ENCODE measurements around the gene COL16A1. TPM values are rescaled to one million over a fixed set of nuclear protein-coding genes. Genes with fewer than 3 reads are reported as not detected.

Gene COL16A1
- total and polyA plus RNA-seq, 2 of the 4 experiments (the other 2 are of a cell fraction): 34.2 to 62.8 TPM

GRCh38 chr1:31733389-31734219, 29.8 kb upstream of the COL16A1 start (continued):
- TF ChIP-seq MAZ (IDR thresholded peaks at IDR 0.05; ENCODE audit: borderline replicate concordance, low read depth, low read length): no peak

GRCh38 chr1:31732751-31733289, 29.0 kb upstream of the COL16A1 start:
- no peak overlapping the region for H2AK9ac ChIP-seq (replicated peaks; ENCODE audit: low read depth, low read length, poor library complexity)
- H3K14ac ChIP-seq (replicated peaks; ENCODE audit: low read depth, low read length): no peak overlapping the region
- in situ Hi-C loops (cut with MboI; ENCODE audit: low sequenced_read_pairs) (no loop called here), intact Hi-C loops (cut with micrococcal nuclease) (no loop called here), dilution Hi-C loops (cut with HindIII; ENCODE audit: low sequenced_read_pairs, unreplicated experiment) (no loop called here)
- no peak overlapping the region for H4K5ac ChIP-seq (ENCODE audit: low read depth, low read length)
- H2BK120ac ChIP-seq (ENCODE audit: low read depth, low read length): no peak overlapping the region
- H3K18ac ChIP-seq (ENCODE audit: low read depth, low read length): no peak overlapping the region
- H4K91ac ChIP-seq (ENCODE audit: insufficient read depth, low read depth, low read length): no peak overlapping the region
- no peak overlapping the region for H3K4me2 ChIP-seq (ENCODE audit: low read depth, low read length)
- H2AFZ ChIP-seq (replicated peaks; ENCODE audit: low read length, poor library complexity): no peak overlapping the region
- H3K79me1 ChIP-seq (ENCODE audit: low read depth in 1 of 2, low read length in 2 of 2): no peaks in the 10 kb centered on the region
- WGBS, 2 experiments (ENCODE audit: extremely low coverage in 2 of 2, insufficient read length in 1 of 2): 88% methylated on average over 10 of the region's 18 CpGs; no CpG with 5 or more reads in 1 of the 2 experiments
- no peak overlapping the region for H2BK5ac ChIP-seq (ENCODE audit: low read depth, low read length, poor library complexity, severe bottlenecking)
- H3K9ac ChIP-seq (ENCODE audit: low read depth, low read length): no peak overlapping the region
- H3K4me3 ChIP-seq (ENCODE audit: insufficient read depth, low read depth, low read length): no peak overlapping the region
- ChIA-PET CTCF (no interaction called here), POLR2A (ENCODE audit: unreplicated experiment) (no interaction called here)
- H3K36me3 ChIP-seq (ENCODE audit: control insufficient read depth, insufficient read depth, low read length): peaks cover 6% of the 10 kb centered on the region; the same call in 1 of the 2 replicates
- DNase-seq (no peak), ATAC-seq (ENCODE audit: low read depth) (no peak)
- H3K27ac ChIP-seq (ENCODE audit: insufficient read depth, low read length): no peak overlapping the region
- H3K27me3 ChIP-seq (ENCODE audit: control insufficient read depth, insufficient read depth, low read length): no peaks in the 10 kb centered on the region
- no peaks in the 10 kb centered on the region for H4K20me1 ChIP-seq (ENCODE audit: insufficient read depth, low read length)
- H3K4ac ChIP-seq (ENCODE audit: low read depth, low read length): no peak overlapping the region
- no peak overlapping the region for H2AK5ac ChIP-seq (ENCODE audit: low read depth, low read length)
- no peaks in the 10 kb centered on the region; the same call in 1 of the 2 replicates for H3K9me1 ChIP-seq (ENCODE audit: insufficient read depth, low read length)
- H3K9me3 ChIP-seq (ENCODE audit: control insufficient read depth, insufficient read depth, low read length): no peaks in the 10 kb centered on the region
- no peak overlapping the region for H2BK15ac ChIP-seq (ENCODE audit: low read depth, low read length)
- no peak overlapping the region for H3K23ac ChIP-seq (ENCODE audit: low read depth, low read length)
- no peak overlapping the region for H2BK20ac ChIP-seq (ENCODE audit: low read depth, low read length)
- H3K4me1 ChIP-seq (ENCODE audit: control insufficient read depth, insufficient read depth, low read length): no peaks in the 10 kb centered on the region
- H3K56ac ChIP-seq (ENCODE audit: extremely low read depth, insufficient read depth, low read length): no peak overlapping the region
- BruUV-seq (replicated peaks): no TSS peak
- no peak overlapping the region for H4K8ac ChIP-seq (ENCODE audit: low read depth in 2 of 2, low read length in 2 of 2)
- TF ChIP-seq ELK1 (IDR thresholded peaks at IDR 0.05; ENCODE audit: borderline replicate concordance, low read depth, low read length): no peak
- TF ChIP-seq SMC3 (IDR thresholded peaks at IDR 0.05; ENCODE audit: low read depth, low read length): no peak
- no peak for TF ChIP-seq RFX5 (IDR thresholded peaks at IDR 0.05; ENCODE audit: low read depth, low read length)
- TF ChIP-seq USF2 (IDR thresholded peaks at IDR 0.05; ENCODE audit: low read depth, low read length): no peak
- no peak for TF ChIP-seq MAZ (IDR thresholded peaks at IDR 0.05; ENCODE audit: borderline replicate concordance, low read depth, low read length)
- TF ChIP-seq MAFK (IDR thresholded peaks at IDR 0.05; ENCODE audit: low read depth, low read length): no peak
- TF ChIP-seq CTCF (conservative IDR thresholded peaks at IDR 0.05; ENCODE audit: low read depth, low read length): no peak
- no peak for TF ChIP-seq CEBPB (IDR thresholded peaks at IDR 0.05; ENCODE audit: low read depth, low read length)
- TF ChIP-seq POLR2A (IDR thresholded peaks at IDR 0.05; ENCODE audit: low read depth, low read length): no peak
- no peak for TF ChIP-seq BHLHE40 (IDR thresholded peaks at IDR 0.05; ENCODE audit: low read depth, low read length)
- no peak for TF ChIP-seq NFE2L2 (IDR thresholded peaks at IDR 0.05; ENCODE audit: low read depth, low read length)
- TF ChIP-seq MXI1 (IDR thresholded peaks at IDR 0.05; ENCODE audit: borderline replicate concordance, low read depth, low read length): no peak

All from IMR-90 (cell line).